Fibroblast of villous mesenchyme (primary cell): ENCODE results near the gene IL3. TPM values are rescaled to one million over a fixed set of nuclear protein-coding genes. Genes with fewer than 3 reads are reported as not detected.

Source experiments
- DNase-seq: peaks from one replicate; pipeline ENCODE4 v3.0.0-alpha.2; 2010; ENCODE audit warnings: low read depth
- H3K4me3 ChIP-seq: 2 replicates; pipeline ENCODE4 v1.5.1; 2011; ENCODE audit warnings: low read depth, mild to moderate bottlenecking, low read length
- total RNA-seq: library from RNA; depleted of rRNA; stranded (reverse); fragments of >200 nt; gene quantifications from 2 replicates; pipeline ENCODE4 v1.2.3, GENCODE V29; 2012
- TF ChIP-seq, protein P1 (sequence below): IDR thresholded peaks from 2 replicates; pipeline ENCODE4 v1.5.1; 2012; ENCODE audit warnings: low read depth, mild to moderate bottlenecking, low read length; ENCODE audit not compliant: insufficient read depth

The IL3 gene
- total RNA-seq, 1 donor = not detected

GRCh38 chr5:132016721-132017250, 43.7 kb upstream of the IL3 start:
- DNase-seq = no peak
- H3K4me3 ChIP-seq = no peak overlapping the region
- TF ChIP-seq, protein P1, sequence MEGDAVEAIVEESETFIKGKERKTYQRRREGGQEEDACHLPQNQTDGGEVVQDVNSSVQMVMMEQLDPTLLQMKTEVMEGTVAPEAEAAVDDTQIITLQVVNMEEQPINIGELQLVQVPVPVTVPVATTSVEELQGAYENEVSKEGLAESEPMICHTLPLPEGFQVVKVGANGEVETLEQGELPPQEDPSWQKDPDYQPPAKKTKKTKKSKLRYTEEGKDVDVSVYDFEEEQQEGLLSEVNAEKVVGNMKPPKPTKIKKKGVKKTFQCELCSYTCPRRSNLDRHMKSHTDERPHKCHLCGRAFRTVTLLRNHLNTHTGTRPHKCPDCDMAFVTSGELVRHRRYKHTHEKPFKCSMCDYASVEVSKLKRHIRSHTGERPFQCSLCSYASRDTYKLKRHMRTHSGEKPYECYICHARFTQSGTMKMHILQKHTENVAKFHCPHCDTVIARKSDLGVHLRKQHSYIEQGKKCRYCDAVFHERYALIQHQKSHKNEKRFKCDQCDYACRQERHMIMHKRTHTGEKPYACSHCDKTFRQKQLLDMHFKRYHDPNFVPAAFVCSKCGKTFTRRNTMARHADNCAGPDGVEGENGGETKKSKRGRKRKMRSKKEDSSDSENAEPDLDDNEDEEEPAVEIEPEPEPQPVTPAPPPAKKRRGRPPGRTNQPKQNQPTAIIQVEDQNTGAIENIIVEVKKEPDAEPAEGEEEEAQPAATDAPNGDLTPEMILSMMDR = no peak

DNA sequence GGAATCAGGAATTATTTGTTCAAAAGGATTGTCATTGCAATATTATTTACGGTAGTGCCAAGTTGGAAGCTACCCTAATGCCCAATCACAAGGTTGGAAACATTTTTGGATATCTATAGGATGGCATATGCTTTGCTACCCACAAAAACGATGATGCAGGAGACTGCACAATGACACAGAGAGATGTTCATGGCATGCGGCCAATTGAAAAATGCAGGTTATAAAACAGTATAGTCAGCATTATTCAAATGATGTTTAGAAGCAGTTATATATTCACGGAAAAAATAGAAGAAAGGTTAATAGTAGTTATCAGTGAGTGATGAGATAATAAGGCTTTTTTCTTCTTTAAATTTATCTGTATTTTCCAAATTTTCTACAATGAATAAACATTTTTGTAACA, 43.1 kb upstream of the IL3 start:
- no peak overlapping the region for H3K4me3 ChIP-seq
- TF ChIP-seq, protein P1 = no peak
- no peak for DNase-seq

GRCh38 chr5:132017738-132018625, 42.5 kb upstream of the IL3 start:
- TF ChIP-seq, protein P1 = no peak
- no peak for DNase-seq
- no peak overlapping the region for H3K4me3 ChIP-seq

DNA sequence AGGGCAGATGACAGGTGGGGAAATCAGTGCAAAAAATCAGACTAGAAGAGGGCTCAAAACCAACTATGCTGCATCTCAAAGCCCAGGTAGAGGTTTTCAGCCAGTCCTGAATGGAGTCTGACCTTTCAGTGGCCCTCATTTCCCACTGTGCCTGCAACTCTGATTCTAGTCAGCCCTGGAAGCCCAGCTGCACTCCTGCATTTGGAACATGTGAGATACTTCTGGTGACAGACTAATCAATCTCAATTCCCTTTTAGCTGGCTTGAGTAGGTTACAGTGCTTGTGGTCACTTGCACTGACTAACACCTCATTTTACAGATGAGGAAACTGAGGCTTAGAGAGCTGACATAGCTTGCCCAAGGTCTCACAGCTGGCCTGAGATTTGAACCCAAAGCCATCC, 41.1 kb upstream of the IL3 start:
- TF ChIP-seq, protein P1 = no peak
- DNase-seq = no peak
- no peak overlapping the region for H3K4me3 ChIP-seq

DNA sequence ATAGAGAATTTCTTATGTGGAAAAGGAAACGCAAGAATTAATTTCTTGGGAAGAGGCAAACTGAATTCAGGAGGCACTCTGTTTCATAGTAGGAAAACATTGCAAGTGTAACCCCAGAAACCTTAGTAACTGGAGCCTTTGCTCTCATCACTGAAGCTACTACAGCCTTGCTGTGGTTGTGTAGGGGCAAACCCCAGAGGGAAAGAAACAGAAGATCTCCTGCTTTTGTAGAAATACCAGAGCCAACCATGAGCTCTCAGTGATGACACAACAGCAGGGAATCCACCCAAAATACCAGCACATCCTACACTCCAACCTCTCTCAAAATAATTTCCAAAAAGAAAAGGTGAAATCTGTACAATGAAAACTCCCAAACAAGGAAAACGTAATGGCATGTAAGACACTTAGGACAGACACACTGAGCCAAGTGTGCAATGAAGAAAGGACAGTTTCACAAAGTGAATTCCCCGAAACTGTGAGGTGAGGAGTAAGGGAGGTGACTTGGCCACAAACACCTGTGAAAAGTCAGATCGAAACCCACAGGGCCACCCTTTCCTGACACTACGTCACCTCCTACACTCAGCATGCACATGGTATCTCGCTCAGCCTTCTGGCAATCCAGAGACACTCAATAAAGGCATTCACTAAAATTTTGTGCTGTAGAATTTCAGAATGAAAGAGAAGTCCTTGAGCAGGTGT, 40.4 kb upstream of the IL3 start:
- no peak for DNase-seq
- H3K4me3 ChIP-seq = no peak overlapping the region

DNA sequence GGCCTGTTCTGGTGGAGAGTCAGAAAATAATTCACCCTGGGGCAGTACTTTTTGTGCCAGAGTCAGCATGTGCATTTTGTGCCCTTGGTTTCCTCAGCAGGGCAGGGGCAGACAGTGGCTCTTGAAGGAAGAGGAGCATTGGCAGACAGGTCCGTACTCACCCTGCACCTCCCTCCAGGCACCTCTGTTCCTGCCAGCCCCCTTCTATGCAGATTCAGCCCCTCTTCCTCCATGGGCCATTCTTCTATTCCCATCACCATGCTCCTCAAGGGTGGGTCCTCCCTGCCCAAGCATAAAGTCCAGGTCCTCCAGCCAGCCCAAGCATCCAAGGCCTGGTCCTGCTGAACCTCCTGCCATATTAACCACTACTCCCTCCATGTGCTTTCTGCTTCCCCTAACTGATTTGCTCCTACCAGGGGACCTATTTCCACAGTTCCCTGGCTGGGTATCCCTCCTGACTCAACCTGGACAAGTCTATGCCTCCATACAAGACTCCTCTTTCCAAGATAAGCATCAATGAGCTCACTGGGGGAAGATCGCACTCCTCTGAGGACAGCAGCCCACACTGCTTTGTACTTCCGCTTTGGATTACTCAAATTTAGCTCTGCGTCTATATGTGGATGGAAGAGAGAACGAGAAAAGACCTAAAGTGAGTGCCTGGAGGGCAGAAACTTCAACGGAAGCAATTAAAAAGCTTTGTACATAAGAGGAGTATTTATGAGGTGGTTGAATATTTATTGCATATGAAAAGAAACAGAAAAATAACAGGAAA, 39.7 kb upstream of the IL3 start:
- TF ChIP-seq, protein P1 = no peak
- no peak for DNase-seq
- no peak overlapping the region for H3K4me3 ChIP-seq

More for the DNA sequence above, 40.4 kb upstream of the IL3 start:
- TF ChIP-seq, protein P1 = no peak
